ENCODE results near the gene TMEM151A. TPM values are rescaled to one million over a fixed set of nuclear protein-coding genes. Genes with fewer than 3 reads are reported as not detected.

The TMEM151A gene
- total RNA-seq, 1 experiment from 2014 or later, result 1.4 TPM

GRCh38 chr11:66262696-66263095 lies 29.0 kb upstream of the TMEM151A start:
- peaks cover 12% of the 10 kb centered on the region for H3K4me1 Mint-ChIP-seq (ENCODE audit: low read depth, unreplicated experiment)
- no peak for DNase-seq
- H3K36me3 Mint-ChIP-seq (ENCODE audit: insufficient read depth, unreplicated experiment), result peaks cover 70% of the 10 kb centered on the region
- H3K27me3 Mint-ChIP-seq (ENCODE audit: unreplicated experiment), result no peaks in the 10 kb centered on the region
- no peak overlapping the region for H3K27ac Mint-ChIP-seq (ENCODE audit: unreplicated experiment)
- H3K9me3 Mint-ChIP-seq (ENCODE audit: low read depth, unreplicated experiment), result no peaks in the 10 kb centered on the region
- H3K4me3 Mint-ChIP-seq (ENCODE audit: low read depth, unreplicated experiment), result no peak overlapping the region
- intact Hi-C loops (cut with micrococcal nuclease; ENCODE audit: unreplicated experiment), result no loop called here
- CTCF ChIA-PET, result no interaction called here
- no TSS peak for BruUV-seq (replicated peaks)
- TF ChIP-seq CTCF (IDR thresholded peaks at IDR 0.05; ENCODE audit: unreplicated experiment), result no peak

- intact Hi-C loops (cut with micrococcal nuclease; ENCODE audit: unreplicated experiment), result no loop called here
- Mint-ChIP-seq H3K36me3 (ENCODE audit: insufficient read depth, unreplicated experiment) (peaks cover 70% of the 10 kb centered on the region), H3K4me3 (ENCODE audit: low read depth, unreplicated experiment) (no peak overlapping the region), H3K27me3 (ENCODE audit: unreplicated experiment) (no peaks in the 10 kb centered on the region), H3K9me3 (ENCODE audit: low read depth, unreplicated experiment) (no peaks in the 10 kb centered on the region), H3K4me1 (ENCODE audit: low read depth, unreplicated experiment) (peaks cover 18% of the 10 kb centered on the region), H3K27ac (ENCODE audit: unreplicated experiment) (no peak overlapping the region)
- BruUV-seq (replicated peaks), result no TSS peak
- CTCF ChIA-PET, result no interaction called here
- TF ChIP-seq CTCF (IDR thresholded peaks at IDR 0.05; ENCODE audit: unreplicated experiment), result no peak
- DNase-seq, result no peak
These were observed 28.5 kb upstream of the TMEM151A start for GRCh38 chr11:66263231-66263630.

GRCh38 chr11:66263785-66264184 lies 27.9 kb upstream of the TMEM151A start:
- intact Hi-C loops (cut with micrococcal nuclease; ENCODE audit: unreplicated experiment), result no loop called here
- CTCF ChIA-PET, result no interaction called here
- no peak overlapping the region for H3K27ac Mint-ChIP-seq (ENCODE audit: unreplicated experiment)

GRCh38 chr11:66264383-66264782 lies 27.3 kb upstream of the TMEM151A start:
- H3K4me1 Mint-ChIP-seq (ENCODE audit: low read depth, unreplicated experiment), result peaks cover 15% of the 10 kb centered on the region
- no TSS peak for BruUV-seq (replicated peaks)
- H3K4me3 Mint-ChIP-seq (ENCODE audit: low read depth, unreplicated experiment), result no peak overlapping the region
- no peak for DNase-seq
- H3K27me3 Mint-ChIP-seq (ENCODE audit: unreplicated experiment), result no peaks in the 10 kb centered on the region
- no peaks in the 10 kb centered on the region for H3K9me3 Mint-ChIP-seq (ENCODE audit: low read depth, unreplicated experiment)
- TF ChIP-seq CTCF (IDR thresholded peaks at IDR 0.05; ENCODE audit: unreplicated experiment), result no peak
- no peak overlapping the region for H3K27ac Mint-ChIP-seq (ENCODE audit: unreplicated experiment)
- H3K36me3 Mint-ChIP-seq (ENCODE audit: insufficient read depth, unreplicated experiment), result peaks cover 72% of the 10 kb centered on the region
- CTCF ChIA-PET, result no interaction called here
- intact Hi-C loops (cut with micrococcal nuclease; ENCODE audit: unreplicated experiment), result no loop called here

More at GRCh38 chr11:66263785-66264184, 27.9 kb upstream of the TMEM151A start:
- H3K9me3 Mint-ChIP-seq (ENCODE audit: low read depth, unreplicated experiment), result no peaks in the 10 kb centered on the region
- no peak overlapping the region for H3K4me3 Mint-ChIP-seq (ENCODE audit: low read depth, unreplicated experiment)
- BruUV-seq (replicated peaks), result no TSS peak
- no peak for DNase-seq
- H3K36me3 Mint-ChIP-seq (ENCODE audit: insufficient read depth, unreplicated experiment), result peaks cover 70% of the 10 kb centered on the region
- no peak for TF ChIP-seq CTCF (IDR thresholded peaks at IDR 0.05; ENCODE audit: unreplicated experiment)
- no peaks in the 10 kb centered on the region for H3K27me3 Mint-ChIP-seq (ENCODE audit: unreplicated experiment)
- H3K4me1 Mint-ChIP-seq (ENCODE audit: low read depth, unreplicated experiment), result peaks cover 16% of the 10 kb centered on the region
